GM19468 (cell line): ENCODE results near the gene ADARB1.

Experiments used
- ATAC-seq: cut with Tn5 transposase; IDR thresholded peaks from one replicate; pipeline ENCODE4 v1.9.1; 2021; ENCODE audit warnings: mild to moderate bottlenecking, moderate library complexity, moderate number of reproducible peaks; ENCODE audit not compliant: unreplicated experiment; ENCODE audit errors: extremely low read depth

The ADARB1 gene

DNA sequence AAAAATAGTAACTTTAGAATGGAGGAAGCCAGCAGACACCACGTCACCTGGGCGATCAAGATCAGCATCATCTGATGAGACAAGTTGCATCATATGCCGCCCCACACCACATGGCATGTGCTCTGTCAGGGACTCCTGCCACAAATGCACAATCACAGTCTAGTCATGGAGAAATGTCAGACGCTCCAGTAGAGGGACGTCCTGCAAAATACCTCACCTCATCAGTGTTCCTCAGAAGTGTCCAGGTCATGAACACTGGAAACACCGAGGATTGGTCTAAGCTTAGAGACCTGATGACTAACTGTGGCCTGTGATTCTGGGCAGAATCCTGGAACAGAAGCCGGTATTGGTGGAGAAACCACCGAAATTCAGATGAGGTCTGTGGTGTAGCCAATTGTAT is 14.3 kb downstream of the ADARB1 start:
- no peak for ATAC-seq

DNA sequence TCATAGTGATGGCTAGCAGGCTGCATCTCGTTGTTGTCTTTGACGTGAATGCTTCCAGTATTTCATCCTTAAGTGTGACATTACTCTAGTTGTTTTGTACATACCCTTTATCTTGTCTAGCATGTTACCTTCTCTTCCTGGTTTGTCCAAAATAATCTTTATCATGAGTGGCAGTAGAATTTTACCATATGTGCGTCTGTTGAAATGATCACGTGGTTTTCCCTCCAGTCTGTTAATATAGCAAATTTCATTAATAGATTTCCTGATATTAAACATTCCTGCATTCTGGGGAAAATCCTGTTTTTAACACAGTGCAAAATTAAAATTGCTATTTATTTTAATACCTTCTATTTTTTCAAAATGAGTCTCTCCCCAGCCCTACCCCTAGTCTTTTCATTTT is 15.6 kb downstream of the ADARB1 start:
- no peak for ATAC-seq

DNA sequence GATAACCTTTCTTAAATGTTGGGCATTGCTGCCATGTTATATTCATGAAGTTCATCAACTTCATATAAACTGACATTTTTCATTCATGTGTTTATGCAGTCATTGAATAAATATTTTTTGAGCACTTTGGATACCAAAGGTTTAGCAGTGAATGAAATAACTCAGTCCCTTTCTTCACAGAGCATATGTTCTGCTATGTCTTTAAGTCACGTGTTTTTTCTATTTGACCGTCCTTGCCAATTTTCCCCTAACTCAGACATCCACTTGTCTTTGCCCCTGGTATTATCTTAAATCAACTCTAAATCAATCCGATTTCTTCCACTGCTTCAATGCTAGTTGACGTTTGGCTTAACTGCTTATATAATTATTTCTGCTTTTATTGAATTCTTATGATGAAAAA is 16.6 kb downstream of the ADARB1 start:
- ATAC-seq, result no peak

DNA sequence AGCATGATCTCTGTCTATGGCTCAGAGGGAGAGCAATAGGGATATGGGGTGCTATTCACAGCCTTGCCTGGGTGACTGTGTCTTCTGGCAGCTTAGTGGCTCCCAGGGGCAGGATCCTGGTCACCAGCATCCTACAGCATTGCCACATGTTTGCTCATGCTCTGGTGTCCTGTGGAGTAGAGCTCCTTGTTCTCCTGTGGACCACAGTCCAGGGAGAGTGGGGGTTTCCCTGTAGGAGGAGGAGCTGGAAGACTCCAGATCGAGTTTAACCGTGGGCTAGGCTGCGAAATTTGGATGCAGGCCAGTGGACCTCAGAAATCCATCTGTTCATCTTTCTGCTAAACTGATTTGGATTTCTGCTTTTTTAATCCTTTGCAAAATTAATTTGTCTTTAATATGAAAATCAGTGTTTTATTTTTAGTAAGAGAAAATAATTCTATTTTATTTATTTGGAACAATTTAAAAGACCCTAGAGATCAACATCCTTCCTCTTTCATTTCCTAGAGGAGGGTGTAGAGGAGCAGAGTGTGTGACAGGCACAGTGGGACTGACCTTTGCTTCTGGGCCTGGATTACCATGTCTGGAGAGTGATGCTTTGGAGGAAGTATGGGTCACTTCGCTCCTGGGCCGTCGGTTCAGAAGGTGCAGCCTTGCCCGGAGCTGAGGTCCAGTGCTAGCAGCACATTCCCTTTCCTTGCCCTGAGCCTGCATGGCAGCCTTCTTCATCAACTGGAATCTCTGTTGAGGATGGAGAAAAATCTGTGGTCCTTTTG is 17.4 kb downstream of the ADARB1 start:
- no peak for ATAC-seq

DNA sequence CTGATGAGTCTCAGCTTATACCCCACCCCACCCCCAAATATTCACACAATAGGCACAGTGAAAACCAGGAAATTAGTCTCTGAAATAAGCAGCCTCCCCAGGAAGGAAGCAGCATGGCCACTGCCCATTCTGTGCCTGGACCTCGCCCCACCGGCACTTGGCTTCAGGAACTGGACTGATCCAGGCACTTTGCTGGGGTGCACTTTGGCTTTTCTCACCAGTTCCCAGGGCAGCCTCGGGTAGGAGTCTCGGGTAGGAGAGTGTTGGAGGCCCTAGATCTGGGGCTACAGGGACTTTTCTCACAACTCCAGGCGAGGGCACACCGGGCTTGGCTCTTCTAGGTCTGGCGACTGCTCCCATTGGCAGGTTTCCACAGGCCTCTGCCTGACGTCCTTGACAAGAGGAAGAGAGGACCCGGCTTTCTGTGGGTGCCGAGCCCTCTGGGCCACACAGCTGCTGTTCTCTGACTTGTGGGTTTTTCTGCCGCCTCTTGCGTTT is 18.7 kb downstream of the ADARB1 start:
- ATAC-seq, result no peak

DNA sequence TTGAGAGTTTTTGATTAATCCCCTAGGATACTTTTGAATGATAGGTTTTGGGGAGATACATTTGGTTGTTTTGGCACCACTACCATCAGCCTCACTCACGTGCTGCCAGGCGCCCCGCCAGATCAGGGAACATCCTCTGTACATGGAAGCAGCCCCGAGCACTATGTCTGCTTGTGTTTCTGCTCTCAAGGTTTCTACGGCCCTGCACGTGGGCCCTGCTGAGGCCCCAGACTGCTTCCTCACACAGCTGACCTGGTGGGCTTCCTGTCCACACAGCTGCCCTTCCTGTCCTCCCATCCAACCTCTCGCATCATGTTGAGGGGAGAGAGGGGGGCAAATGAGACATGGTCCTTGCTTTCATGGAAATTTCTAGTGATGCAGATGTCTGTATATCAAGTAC is 20.0 kb downstream of the ADARB1 start:
- no peak for ATAC-seq

DNA sequence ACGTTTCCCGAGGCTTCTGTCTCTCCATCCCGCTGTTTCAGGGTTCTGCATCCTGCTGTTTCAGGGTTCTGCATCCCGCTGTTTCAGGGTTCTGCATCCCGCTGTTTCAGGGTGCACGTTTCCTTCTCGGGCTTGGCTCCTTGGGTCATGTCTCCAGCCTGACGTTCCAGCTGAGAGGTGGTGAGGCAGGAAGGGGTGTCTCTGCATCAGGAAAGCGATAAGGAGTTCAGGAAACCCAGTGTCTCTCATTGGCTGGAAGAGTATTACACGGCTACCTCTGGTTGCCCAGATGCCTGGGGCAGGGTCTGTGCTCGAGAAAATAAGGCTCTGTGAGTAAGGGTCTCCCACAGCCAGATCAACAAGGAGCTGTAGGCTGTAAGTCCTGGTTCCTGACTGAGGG is 21.1 kb downstream of the ADARB1 start:
- ATAC-seq, result no peak

DNA sequence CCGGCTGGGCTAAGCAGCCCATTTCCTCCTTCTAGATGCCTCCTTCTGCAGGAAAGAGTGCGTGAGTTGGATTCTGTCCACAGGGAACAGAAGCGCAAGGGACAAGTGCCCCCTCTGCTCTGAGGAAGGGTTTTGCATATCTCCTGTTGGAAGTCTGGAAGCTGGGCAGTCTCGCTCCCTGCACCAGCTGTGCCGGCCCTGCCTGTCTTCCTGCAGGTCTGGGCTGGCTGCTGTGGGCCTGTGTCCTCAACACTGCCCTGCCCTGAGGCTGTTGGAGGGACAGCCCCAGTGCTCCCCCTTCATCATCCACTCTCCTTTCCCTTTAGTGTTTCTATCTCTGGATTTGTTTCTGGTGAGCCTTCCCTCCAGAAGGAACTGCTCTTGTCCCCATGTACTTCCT is 21.8 kb downstream of the ADARB1 start:
- ATAC-seq, result no peak

DNA sequence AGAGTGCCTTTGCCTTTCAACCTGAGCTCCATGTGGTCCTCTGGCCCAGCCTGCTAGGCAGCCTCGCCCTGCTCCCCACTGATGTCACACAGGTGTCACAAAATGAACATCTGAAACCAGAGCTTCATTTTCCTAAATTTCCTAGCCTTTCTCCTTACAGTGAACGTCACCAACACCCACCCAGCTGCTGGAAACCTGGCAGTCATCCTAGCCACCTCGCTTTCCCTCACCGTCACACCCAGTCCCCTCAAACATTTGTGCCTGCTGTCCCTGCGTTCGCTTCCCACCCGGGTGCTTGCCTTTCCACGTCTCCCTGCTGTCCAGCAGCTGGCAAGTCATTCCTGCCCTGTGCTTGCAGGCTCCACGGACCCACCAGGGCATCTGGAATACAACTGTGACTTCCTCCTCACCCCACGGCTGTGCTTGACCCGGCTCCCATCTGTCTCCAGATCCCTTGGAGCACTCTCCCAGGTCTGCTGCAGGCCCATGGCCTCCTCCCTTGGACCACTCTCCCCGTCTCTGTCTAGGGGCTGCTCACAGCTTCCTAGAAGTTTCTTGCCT is 23.5 kb downstream of the ADARB1 start:
- no peak for ATAC-seq

DNA sequence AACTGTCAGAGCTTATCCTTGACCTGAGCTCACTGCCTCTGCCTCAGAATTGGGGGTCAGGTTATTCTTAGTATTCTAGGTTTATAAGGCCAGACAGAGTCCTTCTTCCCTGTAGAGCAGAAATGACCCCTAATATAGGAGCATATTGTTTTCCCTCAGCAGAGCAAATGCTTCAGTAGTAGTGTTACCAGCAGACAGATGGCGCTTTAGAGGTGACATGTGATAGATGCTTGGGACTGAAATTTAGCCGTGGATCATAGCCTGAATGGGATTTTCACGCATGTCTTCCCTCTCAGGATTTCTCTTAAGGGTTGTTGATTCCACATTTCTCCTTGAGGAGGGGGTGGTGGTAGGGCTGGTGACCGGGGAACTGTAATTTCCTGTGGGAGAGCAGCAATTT is 24.5 kb downstream of the ADARB1 start:
- ATAC-seq, result no peak

DNA sequence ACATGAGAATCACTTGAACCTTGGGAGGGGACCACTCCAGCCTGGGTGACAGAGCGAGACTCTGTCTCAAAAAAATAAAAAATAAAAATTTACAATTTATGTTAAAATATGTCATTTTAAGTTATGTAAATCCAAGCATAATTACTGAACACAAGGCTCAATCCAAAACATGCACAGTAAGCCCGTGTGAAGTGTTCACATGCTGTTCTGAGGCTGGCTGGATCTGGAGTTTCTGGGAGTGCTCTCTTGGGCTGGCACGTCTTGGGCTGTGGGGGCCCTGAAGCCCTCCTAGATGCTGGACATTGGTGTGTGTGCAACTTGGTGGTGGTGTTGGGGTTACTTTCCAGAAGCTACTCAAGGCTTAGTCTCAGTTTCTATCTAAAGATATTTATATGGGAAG is 25.2 kb downstream of the ADARB1 start:
- no peak for ATAC-seq

DNA sequence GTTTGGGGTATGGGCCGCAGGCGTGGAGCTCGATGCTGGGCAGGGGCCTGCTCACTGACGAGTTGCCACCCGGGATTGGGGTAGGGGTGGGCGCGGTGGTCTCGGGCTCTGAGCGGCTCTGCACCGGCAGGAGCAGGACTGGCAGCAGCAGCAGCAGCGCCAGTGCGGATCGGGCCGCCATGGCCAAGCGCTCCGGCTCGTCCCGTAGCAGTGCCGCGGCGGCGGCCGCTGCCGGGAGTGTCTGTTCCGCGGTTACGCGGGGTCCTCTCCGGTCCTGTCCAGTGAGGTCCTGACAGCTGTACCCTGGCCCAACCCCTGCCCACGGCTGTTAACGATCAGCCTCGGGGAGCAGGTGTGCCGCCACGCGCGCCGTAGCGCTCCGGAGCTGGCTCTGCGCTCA is 26.5 kb downstream of the ADARB1 start:
- no peak for ATAC-seq

DNA sequence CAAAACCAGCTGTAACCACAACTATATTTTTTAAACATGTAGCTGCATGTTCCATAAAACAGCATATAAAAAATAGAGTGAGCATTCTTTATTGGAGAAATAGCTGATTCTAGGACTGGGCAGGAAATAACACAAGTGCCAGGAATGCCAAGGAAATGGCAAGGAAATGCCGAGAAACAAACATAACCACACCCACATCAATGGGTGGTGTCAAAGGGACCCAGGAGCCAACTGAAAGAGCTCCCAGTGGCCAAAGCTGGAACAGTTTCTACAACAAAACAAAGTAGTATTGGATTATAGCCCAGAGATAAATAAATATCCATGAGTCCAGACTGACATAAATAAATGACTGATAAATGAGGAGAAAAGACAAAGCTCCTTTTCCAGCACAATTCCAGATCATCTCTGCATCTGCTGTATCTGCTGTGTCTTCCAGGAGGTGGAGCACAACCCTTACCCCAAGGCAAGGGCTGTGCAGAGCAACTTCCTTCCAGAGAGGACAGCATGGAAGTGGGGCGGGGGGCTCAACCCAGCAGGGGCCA is 28.1 kb downstream of the ADARB1 start:
- ATAC-seq, result no peak

DNA sequence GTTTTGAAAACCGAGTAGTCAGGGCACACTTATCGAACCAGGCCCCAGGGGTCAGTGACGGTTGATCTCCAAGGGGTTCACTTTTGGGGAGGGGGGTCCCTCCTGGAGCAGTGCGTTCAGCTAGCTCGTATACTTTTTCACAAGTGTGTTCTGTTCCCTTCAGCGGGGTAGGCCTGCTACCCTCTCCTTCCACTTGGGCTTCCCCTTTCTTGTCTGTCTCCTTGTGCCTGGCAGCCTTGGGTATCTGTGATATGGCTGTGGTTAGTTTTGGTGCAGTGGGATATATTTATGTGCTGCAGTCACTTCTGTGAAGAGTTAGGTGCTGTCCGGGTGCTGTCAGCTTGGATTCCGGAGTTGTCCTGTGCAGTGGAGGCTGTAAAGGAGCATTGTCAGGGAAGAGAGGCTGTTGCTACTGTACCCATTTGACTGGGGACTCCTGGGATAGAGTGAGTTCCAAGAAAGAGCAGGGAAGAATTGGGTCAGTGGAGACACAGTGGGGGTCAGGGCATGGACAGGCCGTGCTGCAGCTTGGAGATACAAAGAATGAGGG is 29.7 kb downstream of the ADARB1 start:
- ATAC-seq, result no peak

DNA sequence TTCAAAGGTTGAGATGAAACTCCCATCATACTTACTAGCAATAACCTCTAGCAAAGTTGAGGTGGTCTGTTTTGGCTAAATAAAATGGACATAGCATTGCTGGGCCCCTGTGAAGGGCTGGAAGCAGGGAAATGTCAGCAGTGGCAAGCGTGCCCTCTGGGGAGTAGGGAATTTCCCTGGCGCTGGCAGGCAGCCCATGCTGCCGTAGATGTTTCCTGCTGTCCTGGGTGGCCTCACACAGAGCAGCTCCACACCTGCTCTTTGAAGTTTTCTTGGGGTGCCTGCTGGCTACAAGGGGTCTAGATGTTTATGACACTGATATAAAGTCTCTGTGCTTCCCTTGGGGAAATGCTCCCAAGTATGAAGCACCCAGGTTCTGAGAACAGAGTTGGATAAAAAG is 30.2 kb downstream of the ADARB1 start:
- ATAC-seq, result no peak

DNA sequence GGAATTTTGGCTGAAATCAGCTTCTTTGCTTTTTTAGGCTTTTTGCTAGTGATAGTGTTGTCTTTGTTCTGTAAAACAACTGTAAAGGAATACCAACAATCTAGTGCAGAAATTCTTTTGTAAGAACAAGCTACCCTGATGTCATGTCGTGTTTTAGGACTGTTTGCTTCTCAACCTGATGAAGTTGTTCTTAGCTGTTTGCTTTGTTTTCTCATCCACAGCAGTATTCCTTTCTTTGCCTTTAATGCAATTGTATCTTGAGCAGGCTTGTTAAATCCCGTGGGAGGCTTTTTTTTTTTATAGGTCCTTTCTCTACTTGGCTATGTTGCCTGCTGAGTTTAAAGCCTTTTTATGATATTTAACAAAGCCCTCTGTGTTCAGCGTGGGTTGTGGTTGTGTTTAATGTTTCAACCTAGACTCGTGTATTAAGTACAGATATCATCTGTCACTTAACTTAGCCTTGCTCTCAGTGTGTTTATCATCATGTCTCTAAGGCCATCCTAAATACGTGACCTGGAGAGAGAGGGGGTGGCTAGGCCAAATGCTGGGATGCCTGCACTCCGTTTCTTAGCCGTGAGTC is 31.6 kb downstream of the ADARB1 start:
- no peak for ATAC-seq

DNA sequence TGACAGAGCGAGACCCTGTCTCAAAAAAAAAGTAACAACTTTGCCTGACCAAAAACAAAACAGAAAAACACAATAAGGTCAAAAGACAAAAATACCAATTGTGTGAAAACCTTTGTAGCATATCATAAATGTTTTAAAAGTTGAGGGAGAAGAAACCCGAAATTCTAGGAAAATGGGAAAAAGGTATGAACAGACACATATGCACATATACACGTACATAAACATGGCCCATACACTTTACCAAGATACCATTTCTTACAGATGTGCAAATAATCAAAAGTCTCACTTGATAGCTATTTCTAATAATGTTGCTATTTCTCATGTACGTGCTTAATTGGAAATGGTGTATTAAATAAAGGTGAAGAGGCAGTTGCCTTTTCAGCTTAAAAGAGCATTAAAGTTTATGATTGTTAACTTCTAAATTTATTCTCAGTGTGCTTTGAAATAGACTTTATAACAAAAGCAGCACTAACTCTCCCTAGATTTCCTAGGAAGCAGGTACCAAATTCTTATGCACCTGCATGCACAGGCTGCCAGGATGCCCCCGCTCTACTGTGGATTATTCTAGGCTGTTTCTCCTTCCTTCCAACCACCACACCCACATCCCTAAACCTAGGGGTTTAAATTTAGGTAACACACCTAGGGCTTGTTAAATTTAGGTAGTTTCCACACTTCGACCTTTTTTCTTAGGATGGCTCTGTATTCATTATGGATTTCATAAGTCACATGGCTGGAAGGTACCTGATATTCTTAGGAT is 33.8 kb downstream of the ADARB1 start:
- no peak for ATAC-seq

DNA sequence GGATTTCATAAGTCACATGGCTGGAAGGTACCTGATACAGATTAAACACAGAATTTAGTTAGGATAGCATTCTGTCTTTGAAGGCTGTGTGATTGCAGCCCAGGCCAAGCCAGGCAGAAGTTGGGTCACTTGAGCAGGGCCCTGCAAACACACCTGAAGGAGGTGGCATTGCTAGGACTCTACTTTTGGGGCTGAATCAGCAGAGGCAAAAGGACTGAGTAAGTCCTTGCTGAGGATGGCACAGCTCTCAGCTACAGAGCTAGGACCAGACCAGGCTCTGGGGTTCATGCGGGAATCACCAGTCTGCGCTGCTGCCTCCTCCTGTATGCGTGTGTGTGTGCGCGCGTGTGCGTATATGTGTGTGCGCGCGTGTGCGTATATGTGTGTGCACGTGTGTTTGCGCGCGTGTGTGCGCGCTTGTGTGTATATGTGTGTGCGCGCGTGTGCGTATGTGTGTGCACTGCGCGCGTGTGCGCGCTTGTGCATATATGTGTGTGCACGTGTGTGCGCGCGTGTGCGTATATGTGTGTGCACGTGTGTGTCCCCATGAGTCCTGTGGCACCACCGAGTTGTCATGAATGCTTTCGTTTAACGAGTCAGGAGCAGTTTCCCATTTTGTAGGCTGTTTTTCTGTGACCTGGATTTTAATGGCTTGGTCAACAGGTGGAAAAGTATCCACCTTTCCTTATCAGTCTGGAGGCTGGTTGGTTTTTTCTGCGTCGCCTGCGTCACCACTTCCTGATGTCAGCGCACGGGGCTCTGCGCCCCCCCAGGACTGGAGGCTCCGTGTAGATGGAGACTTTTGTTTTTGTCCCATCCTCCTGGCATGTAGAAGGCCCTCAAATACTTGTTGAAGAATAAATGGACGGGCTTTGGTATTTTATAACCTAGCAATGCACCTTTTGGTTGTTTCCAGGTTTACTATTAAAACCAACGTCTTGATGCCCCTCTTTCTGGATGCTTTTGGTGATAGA is 34.7 kb downstream of the ADARB1 start:
- ATAC-seq, result no peak

DNA sequence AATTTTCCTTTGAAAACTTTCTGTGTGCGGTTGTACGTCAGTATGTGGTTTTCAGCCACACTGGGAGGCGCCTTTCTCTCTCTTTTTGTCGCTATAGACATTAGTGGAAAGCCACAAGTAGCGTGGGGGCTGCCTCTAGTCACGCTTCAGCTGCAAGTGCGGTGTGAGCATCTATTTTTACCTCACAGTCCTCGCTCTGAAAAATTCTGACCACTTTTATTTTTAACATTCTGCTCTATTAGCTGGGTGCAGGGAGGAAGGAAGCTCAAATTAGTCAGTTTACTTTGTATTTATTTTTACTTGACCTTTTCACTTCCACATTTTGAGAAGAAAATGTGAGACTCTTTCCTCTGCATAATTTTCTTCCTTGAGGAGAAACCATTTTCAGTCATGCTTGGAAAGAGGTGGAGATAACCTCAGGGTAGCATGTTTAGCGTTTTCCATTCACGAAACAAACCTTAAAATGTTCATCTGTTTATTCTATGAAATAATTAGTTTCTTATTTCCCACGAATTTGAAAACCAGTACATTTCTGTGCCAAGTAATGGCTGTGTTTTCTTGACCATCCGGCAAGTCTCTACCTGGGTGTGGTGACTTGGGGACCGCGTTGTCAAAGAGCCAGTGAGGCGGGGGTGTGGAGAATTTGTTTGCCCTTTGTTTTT is 35.6 kb downstream of the ADARB1 start:
- peak; percentile 31 for ATAC-seq
